Cerebellar nuclear complex (tissue), 1 donor: ENCODE data around the gene EPAS1.

ENCODE experiments used
- DNase-seq, 2 experiments: peaks; one replicate each; lab custom pipeline; 2025; lab: John Stamatoyannopoulos, UW

EPAS1 gene

DNA sequence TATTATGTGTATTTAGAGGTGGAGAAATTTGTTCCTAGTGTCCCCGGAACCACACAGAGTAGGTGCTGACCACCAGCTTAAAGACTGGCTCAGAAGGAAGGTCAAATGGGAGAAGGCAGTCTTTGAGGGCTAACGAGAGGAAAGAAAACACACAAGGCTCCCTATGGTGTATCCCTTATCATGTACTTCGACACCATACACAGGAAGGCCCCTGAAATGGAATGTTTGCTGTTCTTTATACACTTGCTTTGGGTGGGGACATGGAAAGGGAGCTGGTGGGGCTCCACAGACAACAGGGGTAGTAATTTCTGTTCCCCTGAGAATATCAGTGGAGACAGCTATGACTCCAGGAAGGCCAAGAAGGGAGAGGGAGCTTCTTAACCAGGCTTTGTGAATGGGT is 6.0 kb downstream of the EPAS1 start:
- no peak for DNase-seq

DNA sequence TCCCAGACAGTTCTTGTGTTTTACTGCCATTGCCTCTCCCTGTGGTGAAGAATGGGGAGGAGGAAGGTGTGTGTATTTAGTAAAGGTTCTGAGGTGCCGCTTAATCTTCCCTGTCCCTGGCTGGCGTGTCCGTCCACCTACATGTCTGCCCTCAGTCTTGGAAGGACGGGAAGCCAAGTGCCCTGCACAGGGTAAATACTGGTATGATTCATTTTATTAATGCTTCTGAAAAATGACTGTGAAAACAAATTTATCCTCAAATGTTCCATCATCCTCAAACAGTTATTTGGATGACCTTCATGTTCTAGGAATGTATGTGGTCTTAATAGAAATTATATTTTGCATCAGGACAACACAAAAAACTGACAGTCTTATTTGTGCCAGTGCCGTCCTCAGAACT is 6.6 kb downstream of the EPAS1 start:
- DNase-seq = no peak

GRCh38 chr2:46304635-46305034 is 7.4 kb downstream of the EPAS1 start:
- DNase-seq = no peak

DNA sequence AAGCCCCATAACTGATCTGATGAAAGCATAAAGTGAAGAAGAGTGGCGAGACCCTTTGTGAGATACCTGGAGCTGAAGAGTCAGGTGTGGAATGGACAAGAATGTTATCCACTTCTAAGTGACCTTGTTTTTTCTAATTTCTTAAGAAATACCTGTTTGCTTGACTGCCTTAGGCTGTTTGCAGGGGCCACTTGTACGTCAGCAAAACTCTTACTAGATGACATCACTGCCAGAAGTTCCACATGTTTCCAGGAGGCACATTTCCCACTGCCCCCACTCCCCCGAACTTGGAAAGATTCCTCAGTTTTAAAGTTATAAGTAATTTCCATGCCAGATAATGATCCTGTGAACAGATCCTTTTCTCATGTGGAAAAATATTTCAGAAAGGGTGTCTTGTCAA is 8.0 kb downstream of the EPAS1 start:
- no peak for DNase-seq

- no peak for DNase-seq
These were observed 8.6 kb downstream of the EPAS1 start for GRCh38 chr2:46305767-46306166.

- no peak for DNase-seq
These were observed 9.1 kb downstream of the EPAS1 start for GRCh38 chr2:46306330-46306751.

DNA sequence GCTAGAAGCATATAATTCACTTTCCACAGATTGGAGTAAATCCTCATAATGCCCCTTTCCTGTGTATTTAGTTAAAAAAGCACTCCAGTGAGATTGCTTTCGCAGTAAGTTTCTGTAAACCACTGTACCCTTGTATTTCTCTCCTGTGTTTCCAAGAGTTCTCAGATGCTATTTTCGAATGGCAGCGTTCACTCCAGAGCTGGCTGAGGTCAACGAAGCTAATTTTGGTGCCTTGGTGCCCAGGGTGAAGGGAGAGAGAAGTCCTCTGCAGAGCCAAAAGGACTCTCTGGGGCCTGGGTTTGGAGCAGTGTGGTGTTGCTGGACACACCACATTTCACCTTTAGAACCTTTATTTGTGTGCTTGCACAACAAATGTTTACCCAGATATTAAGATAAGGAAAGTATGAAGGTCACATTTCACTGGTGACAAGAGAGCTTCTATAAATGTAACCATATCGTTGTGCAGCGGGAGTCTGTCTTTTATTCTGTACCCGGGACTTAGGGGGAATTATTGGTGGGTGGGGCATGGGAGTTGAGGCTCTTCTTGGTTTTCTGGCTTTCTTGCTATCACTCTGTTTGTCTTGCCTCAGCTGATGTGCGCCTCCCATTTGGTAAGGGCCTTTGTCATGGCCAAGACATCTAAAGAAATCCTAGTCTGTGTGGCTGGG is 9.9 kb downstream of the EPAS1 start:
- no peak for DNase-seq

- DNase-seq = no peak
These were observed 10.9 kb downstream of the EPAS1 start for GRCh38 chr2:46308081-46308480.

DNA sequence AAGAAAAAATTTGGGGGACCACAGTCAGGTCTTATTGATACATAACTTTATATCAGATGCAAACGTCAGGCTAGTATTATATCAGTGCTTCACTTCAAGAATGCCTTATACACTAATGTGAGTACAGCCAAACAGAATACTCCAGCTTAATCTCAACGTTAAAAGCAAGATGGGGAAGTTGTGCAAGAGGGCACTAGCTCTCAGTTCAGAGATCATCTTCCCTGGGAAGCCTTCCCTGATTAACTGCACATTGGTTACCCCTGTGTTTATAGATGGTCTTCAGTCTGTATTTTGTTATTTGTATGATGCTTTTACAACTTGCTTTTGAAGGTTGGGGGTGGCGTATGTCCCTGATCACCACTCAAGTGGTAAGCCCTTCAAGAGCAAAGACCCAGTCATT is 11.4 kb downstream of the EPAS1 start:
- no peak for DNase-seq

DNA sequence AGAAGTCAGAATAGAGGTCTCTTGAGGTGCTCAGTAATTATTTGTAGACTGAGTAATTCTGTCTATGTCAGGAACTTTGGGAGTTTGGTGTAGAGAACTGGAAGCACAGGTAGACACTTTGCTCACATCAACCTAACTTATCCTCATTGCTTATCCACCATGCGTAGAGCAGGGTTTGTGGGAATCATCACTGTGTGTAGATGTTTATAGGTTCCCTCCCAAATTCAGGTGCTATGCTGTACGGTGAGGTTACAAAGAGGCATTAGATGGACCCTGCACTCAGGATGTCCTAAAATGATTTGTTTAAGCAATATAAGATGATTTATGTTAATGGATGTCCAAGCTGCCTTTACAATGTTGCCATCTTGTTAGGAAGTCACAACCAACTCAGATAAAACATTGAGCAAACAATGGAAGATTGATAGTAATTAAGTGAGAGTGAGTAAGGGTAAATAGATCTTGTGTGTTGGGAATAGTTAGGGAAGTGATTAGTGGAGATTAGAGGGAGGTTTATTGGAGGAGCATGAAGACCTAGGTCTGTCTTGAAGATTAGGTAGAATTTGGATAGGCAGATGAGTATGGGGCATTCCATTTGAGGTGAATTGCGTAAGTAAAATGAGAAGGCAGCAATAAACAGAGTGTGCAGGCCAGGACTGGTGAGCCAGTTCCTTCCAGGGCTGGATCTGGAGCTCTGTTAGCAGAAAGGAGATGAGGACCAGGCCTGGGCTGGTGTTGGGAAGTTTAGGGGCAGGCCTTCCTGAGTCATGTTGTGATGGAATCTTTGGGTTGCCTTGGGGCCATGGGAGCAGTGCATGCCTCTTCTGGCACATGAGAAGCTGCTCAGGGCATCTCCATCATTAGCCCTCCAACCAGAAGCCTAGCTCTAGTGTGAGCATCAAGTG is 12.1 kb downstream of the EPAS1 start:
- no peak for DNase-seq

GRCh38 chr2:46310446-46310845 is 13.2 kb downstream of the EPAS1 start:
- no peak for DNase-seq

DNA sequence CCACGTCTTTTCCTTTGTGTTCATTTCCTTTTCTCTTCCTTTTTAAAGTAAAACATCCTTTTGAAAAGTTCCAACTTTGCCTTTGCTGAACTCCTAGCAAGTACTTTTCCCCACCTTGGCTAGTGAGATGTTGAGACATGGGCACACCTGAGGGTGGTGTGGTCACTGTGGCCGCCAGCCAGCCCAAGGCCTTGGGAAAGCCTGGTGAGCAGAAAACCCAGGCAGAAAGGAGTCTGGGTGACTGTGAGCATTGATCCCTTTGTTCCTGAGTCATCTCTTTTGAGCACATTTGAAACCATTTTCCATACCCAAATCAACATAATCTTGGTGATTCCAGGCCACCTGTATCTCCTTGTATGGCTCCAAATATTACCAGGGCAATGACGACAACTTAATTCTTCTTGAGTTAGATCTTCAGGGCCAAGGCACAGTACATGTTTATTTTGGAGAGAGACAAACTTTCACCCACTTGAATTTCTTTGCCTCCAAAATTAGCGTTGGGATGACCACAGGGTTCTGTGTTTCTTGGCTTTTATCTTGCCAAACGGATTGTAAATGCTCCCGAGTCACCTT is 14.5 kb downstream of the EPAS1 start:
- no peak for DNase-seq

- DNase-seq = no peak
These were observed 15.9 kb downstream of the EPAS1 start for GRCh38 chr2:46313063-46313462.

GRCh38 chr2:46314065-46314835 is 17.0 kb downstream of the EPAS1 start:
- DNase-seq = no peak

DNA sequence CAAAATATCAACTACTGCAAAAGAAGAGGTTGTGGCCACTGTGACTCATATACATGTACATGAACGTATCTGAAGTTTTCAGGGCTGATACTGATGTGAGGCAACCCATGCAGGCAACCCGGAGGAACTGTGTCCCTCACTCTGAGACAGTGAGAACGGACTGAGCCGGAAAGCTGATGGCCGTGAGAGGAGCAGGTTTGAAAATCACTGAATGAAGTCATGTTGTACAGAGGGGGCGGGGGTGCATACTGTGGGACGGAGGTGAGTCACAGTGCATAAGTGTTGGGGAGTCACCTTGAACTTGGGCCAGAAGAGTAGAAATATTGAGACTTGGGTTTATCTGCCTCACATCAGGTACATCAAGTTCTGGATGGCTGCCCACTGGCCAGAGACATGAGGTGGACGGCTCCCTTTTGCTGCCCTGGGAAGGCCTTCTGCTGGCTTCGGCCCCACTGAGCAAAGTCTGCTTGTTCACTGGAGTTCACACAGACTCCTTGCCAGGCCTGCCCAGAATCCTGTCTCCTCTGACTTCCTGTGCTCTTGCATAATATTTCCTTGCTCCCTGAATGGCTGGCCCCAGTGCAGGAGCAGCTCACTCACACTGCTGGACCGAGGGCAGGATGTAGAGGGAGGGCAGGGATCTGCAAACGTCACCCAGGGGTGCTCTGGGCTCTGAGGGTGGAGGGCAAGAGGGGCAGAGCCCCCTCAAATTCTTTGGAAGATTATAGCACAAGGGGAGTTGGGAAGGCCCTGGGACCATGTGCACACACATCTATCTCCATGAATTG is 18.1 kb downstream of the EPAS1 start:
- DNase-seq = no peak

GRCh38 chr2:46317094-46317486 is 19.9 kb downstream of the EPAS1 start:
- DNase-seq = no peak

- DNase-seq = no peak
These were observed 21.6 kb downstream of the EPAS1 start for GRCh38 chr2:46318579-46319460.

DNA sequence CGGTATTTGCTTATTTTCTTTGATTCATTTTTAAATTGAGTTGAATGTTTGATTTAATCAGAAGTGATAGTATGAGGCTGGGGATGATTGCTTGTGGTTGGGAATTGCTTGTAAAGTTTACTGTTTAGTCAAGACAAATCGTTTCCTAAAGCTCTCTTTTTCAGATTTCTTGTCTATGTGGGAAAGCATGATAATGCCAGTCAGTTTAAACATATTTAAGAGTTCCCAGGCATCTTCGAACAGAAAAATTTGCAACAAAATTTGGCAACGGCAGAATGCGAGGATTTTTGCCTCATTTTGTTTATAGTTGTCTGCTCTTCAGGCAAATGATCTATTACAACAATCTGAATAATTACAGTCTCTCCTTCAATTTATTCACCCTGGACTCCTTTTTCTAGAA is 22.5 kb downstream of the EPAS1 start:
- DNase-seq = no peak

DNA sequence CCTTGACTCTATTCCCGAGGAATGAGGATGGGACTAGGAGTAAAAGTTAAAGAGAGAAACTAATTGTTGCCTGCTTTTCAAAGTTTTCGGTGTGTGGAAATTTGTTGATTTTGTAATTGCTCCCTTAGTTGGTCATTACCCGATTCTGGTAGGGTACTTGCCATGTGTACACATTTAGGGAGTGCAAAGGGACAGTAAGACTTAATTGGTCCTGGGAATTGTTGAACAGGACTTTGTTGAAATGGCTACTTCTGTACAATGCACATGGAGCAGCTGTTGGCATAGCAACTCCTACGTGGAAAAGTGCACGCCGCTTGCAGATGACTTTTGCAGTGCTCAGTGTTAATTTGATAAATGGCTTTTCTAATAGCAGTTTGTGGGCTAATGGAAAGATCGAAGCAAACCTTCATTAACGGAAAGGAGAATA is 22.9 kb downstream of the EPAS1 start:
- DNase-seq = no peak

DNA sequence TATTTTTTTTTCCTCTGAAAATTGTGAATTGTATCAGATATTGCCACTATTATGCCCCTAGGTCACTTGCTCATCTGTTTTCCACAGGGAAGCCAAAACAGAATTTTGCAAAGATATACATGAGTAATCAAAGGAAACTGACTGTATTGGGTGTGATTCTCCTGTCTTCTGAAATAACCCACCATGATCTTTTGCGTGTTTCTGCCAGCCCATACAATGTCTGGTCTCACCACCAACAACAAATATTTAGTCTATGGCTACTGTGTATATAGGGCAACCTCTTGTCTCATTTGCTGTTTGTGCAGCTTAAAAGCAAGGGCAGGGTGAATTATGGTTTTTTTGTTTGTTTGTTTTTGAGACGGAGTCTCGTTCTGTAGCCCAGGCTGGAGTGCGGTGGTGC is 26.5 kb downstream of the EPAS1 start:
- DNase-seq = no peak
